Esophagus muscularis mucosa (tissue), 4 donors: Measurements from ENCODE around the gene PLXNA1.

Source experiments
- EP300 ChIP-seq: sonication (generic); formaldehyde crosslinking; IDR thresholded peaks from one replicate; pipeline ENCODE4 v1.6.1; 2017; ENCODE audit warnings: antibody characterized with exemption
- POLR2A ChIP-seq: fragments of 450-650 bp; IDR thresholded peaks from one replicate; pipeline ENCODE4 v1.6.1; 2017; ENCODE audit warnings: antibody characterized with exemption, moderate library complexity, mild to moderate bottlenecking, low read depth
- POLR2AphosphoS5 ChIP-seq, 2 donors: sonication (generic); formaldehyde crosslinking; IDR thresholded peaks; one replicate each; pipeline ENCODE4 v1.6.1; 2017; ENCODE audit warnings: antibody characterized with exemption in 2 of 2
- TF ChIP-seq, protein P1 (sequence below), 3 experiments: fragments of 200-600 bp in 2 of 3; fragments of 450-650 bp in 1 of 3; sonication (generic) in 2 of 3; IDR thresholded peaks; one replicate each; pipeline ENCODE4 v1.5.1; 2017 to 2019; ENCODE audit warnings: antibody characterized with exemption in 3 of 3, mild to moderate bottlenecking in 2 of 3, moderate library complexity in 1 of 3

DNA sequence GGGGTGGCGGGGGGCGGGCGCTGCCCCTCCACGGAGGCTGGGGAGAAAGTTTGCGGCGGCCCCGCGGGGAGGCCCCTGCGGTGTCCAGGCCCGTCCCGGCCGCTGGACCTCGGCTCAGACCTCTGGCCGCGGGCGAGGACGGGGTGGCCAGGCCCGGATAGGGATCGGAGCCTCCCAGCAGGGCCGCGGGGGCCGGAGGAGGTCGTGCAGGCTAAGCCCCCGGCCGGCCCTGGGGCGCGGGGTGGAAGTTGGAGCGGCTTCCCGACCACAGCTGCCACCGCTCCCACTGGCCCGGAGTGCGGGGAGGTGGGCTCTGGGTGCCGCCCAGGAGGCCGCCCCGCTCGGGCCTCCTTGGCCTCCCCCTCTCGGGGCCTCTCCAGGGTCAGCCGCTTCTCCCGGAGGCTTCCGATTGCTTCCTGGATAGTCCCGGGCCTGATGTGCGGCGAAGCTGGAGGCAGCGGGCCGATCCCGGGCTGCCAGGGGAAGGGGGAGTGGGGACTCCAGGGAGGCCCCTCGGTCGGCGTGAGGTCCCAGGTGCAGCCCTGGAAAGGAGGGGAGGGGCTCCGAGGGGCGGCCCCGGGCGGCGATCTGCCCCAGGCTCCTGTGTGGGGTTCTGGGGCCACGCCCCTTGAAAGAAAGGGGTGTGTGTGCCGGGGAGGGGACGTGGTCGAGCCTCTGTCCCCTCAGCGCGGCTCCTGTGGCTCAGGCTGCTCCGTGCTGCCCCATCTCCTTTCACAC lies 907 bp downstream of the PLXNA1 start:
- TF ChIP-seq, protein P1, sequence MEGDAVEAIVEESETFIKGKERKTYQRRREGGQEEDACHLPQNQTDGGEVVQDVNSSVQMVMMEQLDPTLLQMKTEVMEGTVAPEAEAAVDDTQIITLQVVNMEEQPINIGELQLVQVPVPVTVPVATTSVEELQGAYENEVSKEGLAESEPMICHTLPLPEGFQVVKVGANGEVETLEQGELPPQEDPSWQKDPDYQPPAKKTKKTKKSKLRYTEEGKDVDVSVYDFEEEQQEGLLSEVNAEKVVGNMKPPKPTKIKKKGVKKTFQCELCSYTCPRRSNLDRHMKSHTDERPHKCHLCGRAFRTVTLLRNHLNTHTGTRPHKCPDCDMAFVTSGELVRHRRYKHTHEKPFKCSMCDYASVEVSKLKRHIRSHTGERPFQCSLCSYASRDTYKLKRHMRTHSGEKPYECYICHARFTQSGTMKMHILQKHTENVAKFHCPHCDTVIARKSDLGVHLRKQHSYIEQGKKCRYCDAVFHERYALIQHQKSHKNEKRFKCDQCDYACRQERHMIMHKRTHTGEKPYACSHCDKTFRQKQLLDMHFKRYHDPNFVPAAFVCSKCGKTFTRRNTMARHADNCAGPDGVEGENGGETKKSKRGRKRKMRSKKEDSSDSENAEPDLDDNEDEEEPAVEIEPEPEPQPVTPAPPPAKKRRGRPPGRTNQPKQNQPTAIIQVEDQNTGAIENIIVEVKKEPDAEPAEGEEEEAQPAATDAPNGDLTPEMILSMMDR (IDR thresholded peaks at IDR 0.05), result no peak
- TF ChIP-seq POLR2AphosphoS5 (IDR thresholded peaks at IDR 0.05) (no peak), POLR2A (no peak), EP300 (no peak)
